ENCODE results near the gene SPOCK3. TPM values are rescaled to one million over a fixed set of nuclear protein-coding genes. Genes with fewer than 3 reads are reported as not detected.

Gene SPOCK3
- total RNA-seq, 2 donors from 2014 or later = 21.1 to 22.5 TPM

DNA sequence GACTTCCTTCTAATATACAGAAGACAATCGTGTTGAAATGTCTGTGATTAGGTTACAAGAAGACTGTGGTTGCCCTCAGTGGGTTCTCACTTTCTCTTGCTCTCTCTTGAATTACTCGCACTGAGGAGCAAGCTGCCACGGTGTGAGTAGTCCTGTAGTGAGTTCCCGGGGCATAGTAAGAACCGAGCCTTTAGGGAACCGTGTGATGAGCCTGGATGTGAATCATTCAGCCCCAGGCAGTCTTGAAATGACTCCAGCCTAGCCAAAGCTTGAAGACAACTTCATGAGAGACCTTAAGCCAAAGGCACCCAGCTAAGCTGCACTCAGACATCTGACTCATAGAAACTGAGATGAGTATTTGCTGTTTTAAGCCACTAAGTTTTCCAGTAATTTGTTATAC, 292.7 kb downstream of the SPOCK3 start:
- H3K4me1 ChIP-seq (ENCODE audit: control insufficient read depth, insufficient read depth, low read length) = no peaks in the 10 kb centered on the region
- Mint-ChIP-seq H3K4me1 (no peaks in the 10 kb centered on the region), H3K36me3 (ENCODE audit: low read depth) (no peaks in the 10 kb centered on the region), H3K27me3 (ENCODE audit: insufficient read depth) (no peaks in the 10 kb centered on the region), H3K9me3 (no peaks in the 10 kb centered on the region), H3K27ac (no peak overlapping the region), H3K4me3 (no peak overlapping the region)
- H3K4me3 ChIP-seq (ENCODE audit: low read length) = no peak overlapping the region
- no peaks in the 10 kb centered on the region for H3K36me3 ChIP-seq (ENCODE audit: control insufficient read depth, insufficient read depth, low read length)
- H3K9me3 ChIP-seq (ENCODE audit: control insufficient read depth, low read length) = no peaks in the 10 kb centered on the region
- H3K27ac ChIP-seq (ENCODE audit: low read depth, low read length) = no peak overlapping the region
- no peak for DNase-seq
- no peak overlapping the region for H3K9ac ChIP-seq (ENCODE audit: extremely low read depth, low read length, poor library complexity, severe bottlenecking)
- H3K27me3 ChIP-seq (ENCODE audit: control insufficient read depth, insufficient read depth, low read length, poor library complexity, severe bottlenecking) = no peaks in the 10 kb centered on the region
- 86 to 94% methylated on average over 6 of the region's 6 CpGs for WGBS, 2 experiments (ENCODE audit: insufficient coverage in 1 of 2, insufficient read length in 1 of 2)
- TF ChIP-seq CTCF (conservative IDR thresholded peaks at IDR 0.05) = no peak

DNA sequence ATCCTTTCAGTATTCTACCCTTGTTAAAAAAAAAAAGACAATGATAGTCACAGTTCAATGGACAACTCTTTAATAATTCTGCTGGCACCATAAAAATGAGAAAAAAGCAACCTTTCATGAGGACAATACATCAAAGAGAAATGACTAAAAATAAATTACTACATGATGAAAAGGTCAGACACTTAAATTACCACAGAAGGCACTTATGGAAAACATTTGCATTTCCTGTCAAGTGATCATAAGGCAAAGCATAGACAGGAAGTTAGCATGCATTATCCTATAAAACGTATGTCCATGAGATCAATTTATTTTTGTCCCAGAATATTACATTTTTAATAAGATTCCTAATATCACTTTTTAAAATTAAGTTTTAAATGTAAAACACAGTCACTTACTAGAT, 303.8 kb downstream of the SPOCK3 start:
- Histone ChIP-seq H3K27me3 (ENCODE audit: control insufficient read depth, insufficient read depth, low read length, poor library complexity, severe bottlenecking) (no peaks in the 10 kb centered on the region), H3K27ac (ENCODE audit: low read depth, low read length) (no peak overlapping the region), H3K9me3 (ENCODE audit: control insufficient read depth, low read length) (no peaks in the 10 kb centered on the region), H3K9ac (ENCODE audit: extremely low read depth, low read length, poor library complexity, severe bottlenecking) (no peak overlapping the region), H3K4me3 (ENCODE audit: low read length) (no peak overlapping the region), H3K4me1 (ENCODE audit: control insufficient read depth, insufficient read depth, low read length) (no peaks in the 10 kb centered on the region), H3K36me3 (ENCODE audit: control insufficient read depth, insufficient read depth, low read length) (no peaks in the 10 kb centered on the region)
- Mint-ChIP-seq H3K4me3 (no peak overlapping the region), H3K4me1 (no peaks in the 10 kb centered on the region), H3K9me3 (no peaks in the 10 kb centered on the region), H3K36me3 (ENCODE audit: low read depth) (peaks cover 2% of the 10 kb centered on the region), H3K27me3 (ENCODE audit: insufficient read depth) (no peaks in the 10 kb centered on the region), H3K27ac (no peak overlapping the region)
- WGBS, 2 experiments (ENCODE audit: insufficient coverage in 1 of 2, insufficient read length in 1 of 2) = 100% methylated on average over 1 of the region's 1 CpG; no CpG with 5 or more reads in 1 of the 2 experiments
- no peak for TF ChIP-seq CTCF (conservative IDR thresholded peaks at IDR 0.05)
- DNase-seq = no peak

DNA sequence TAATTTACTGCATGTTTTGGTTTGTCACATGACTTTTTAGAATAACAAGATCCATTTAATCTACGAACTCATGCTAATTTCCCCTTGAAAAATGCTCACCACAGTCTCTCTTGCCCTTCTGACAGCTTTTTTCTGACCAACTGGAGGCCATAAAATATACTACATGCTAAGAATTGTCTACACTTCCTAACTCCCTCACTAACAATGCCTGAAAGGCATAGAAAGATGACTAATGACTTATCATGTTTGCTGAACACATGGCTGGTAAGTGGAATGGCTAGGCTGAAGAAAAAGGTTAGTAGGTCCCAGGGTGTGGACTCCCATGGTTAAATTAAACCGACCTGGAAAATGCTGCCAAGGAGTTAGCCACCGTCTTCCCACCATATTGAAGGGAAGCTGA, 309.9 kb downstream of the SPOCK3 start:
- Histone ChIP-seq H3K27ac (ENCODE audit: low read depth, low read length) (no peak overlapping the region), H3K9me3 (ENCODE audit: control insufficient read depth, low read length) (no peaks in the 10 kb centered on the region), H3K4me1 (ENCODE audit: control insufficient read depth, insufficient read depth, low read length) (no peaks in the 10 kb centered on the region), H3K36me3 (ENCODE audit: control insufficient read depth, insufficient read depth, low read length) (no peaks in the 10 kb centered on the region), H3K27me3 (ENCODE audit: control insufficient read depth, insufficient read depth, low read length, poor library complexity, severe bottlenecking) (no peaks in the 10 kb centered on the region), H3K4me3 (ENCODE audit: low read length) (no peak overlapping the region), H3K9ac (ENCODE audit: extremely low read depth, low read length, poor library complexity, severe bottlenecking) (no peak overlapping the region)
- 96 to 100% methylated on average over 2 to 3 of the region's 3 CpGs for WGBS, 2 experiments (ENCODE audit: insufficient coverage in 1 of 2, insufficient read length in 1 of 2)
- no peak overlapping the region for H3K4me3 Mint-ChIP-seq
- no peaks in the 10 kb centered on the region for H3K4me1 Mint-ChIP-seq
- no peaks in the 10 kb centered on the region for H3K36me3 Mint-ChIP-seq (ENCODE audit: low read depth)
- no peak for DNase-seq
- H3K9me3 Mint-ChIP-seq = no peaks in the 10 kb centered on the region
- no peaks in the 10 kb centered on the region for H3K27me3 Mint-ChIP-seq (ENCODE audit: insufficient read depth)
- TF ChIP-seq CTCF (conservative IDR thresholded peaks at IDR 0.05) = no peak
- H3K27ac Mint-ChIP-seq = no peak overlapping the region
